HG03196 (cell line): ENCODE measurements around the gene ZDHHC6.
A peak's percentile ranks its signal among the peaks of the same experiment; 100 is the strongest.
"Not testable (repeated sequence)": the region's sequence is repeated elsewhere in the genome, so short reads cannot be mapped to it uniquely, and the experiment has no call there.

ENCODE experiments used
- ATAC-seq: cut with Tn5 transposase; IDR thresholded peaks from one replicate; pipeline ENCODE4 v1.9.1; 2021; ENCODE audit not compliant: unreplicated experiment

The ZDHHC6 gene

GRCh38 chr10:112446855-112447619 lies at the start of gene ZDHHC6, which contains the start of gene VTI1A:
Gene ZDHHC6 (minus strand): TSS chr10:112446914. CDS start chr10:112445436, 1,478 bp downstream.
Gene VTI1A (plus strand): TSS chr10:112447215. CDS start chr10:112447374, 159 bp downstream.
- peak; percentile 92 for ATAC-seq

- no peak for ATAC-seq
These were observed 46.0 kb upstream of the ZDHHC6 start for GRCh38 chr10:112492736-112493135.

GRCh38 chr10:112491144-112491543 lies 44.4 kb upstream of the ZDHHC6 start:
- no peak for ATAC-seq

- no peak for ATAC-seq
These were observed 43.8 kb upstream of the ZDHHC6 start for GRCh38 chr10:112490545-112490944.

GRCh38 chr10:112487964-112488363 lies 41.2 kb upstream of the ZDHHC6 start:
- no peak for ATAC-seq

GRCh38 chr10:112484399-112484798 lies 37.7 kb upstream of the ZDHHC6 start:
- no peak for ATAC-seq

- no peak for ATAC-seq
These were observed 34.9 kb upstream of the ZDHHC6 start for GRCh38 chr10:112481602-112482001.

GRCh38 chr10:112475575-112476218 lies 29.0 kb upstream of the ZDHHC6 start:
- no peak for ATAC-seq

GRCh38 chr10:112471878-112472487 lies 25.3 kb upstream of the ZDHHC6 start:
- peak; percentile 57 for ATAC-seq

- no peak for ATAC-seq
These were observed 20.9 kb upstream of the ZDHHC6 start for GRCh38 chr10:112467541-112468075.

- no peak for ATAC-seq
These were observed 20.1 kb upstream of the ZDHHC6 start for GRCh38 chr10:112466802-112467201.

GRCh38 chr10:112465299-112465883 lies 18.7 kb upstream of the ZDHHC6 start:
- ATAC-seq = no peak

- ATAC-seq = not testable (repeated sequence)
These were observed 17.4 kb upstream of the ZDHHC6 start for GRCh38 chr10:112464074-112464473.

- ATAC-seq = no peak
These were observed 14.5 kb upstream of the ZDHHC6 start for GRCh38 chr10:112461029-112461887.

GRCh38 chr10:112460366-112460765 lies 13.7 kb upstream of the ZDHHC6 start:
- no peak for ATAC-seq

- no peak for ATAC-seq
These were observed 9.8 kb upstream of the ZDHHC6 start for GRCh38 chr10:112456533-112456932.

GRCh38 chr10:112454910-112455779 lies 8.4 kb upstream of the ZDHHC6 start:
- ATAC-seq = no peak

- no peak for ATAC-seq
These were observed 2.2 kb upstream of the ZDHHC6 start for GRCh38 chr10:112448888-112449287.

- ATAC-seq = no peak
These were observed 860 bp upstream of the ZDHHC6 start for GRCh38 chr10:112447620-112447928.
